GM12878 (cell line): Measurements from ENCODE around the gene ACVR1. TPM values are rescaled to one million over a fixed set of nuclear protein-coding genes. Genes with fewer than 3 reads are reported as not detected.

ENCODE experiments used
- ATAC-seq: fragments of 200-7000 bp; cut with Tn5 transposase; 3 replicates; pipeline ENCODE4 v1.9.1; 2020; ENCODE audit warnings: mild to moderate bottlenecking, moderate library complexity
- BruUV-seq: library from RNA; stranded (reverse); fragments of 400-500 nt; replicated peaks from 2 replicates; lab custom pipeline; 2021; lab: Mats Ljungman, UMichigan
- CTCF ChIA-PET: fragments of 300-600 bp; sonication (Branson Sonifier 250); formaldehyde crosslinking; extraction: SDS; loops from one replicate; lab custom pipeline; 2021; ENCODE audit warnings: inconsistent platforms; lab: Yijun Ruan, JAX
- POLR2A ChIA-PET: fragments of 350-600 bp; formaldehyde crosslinking; extraction: SDS; loops from one replicate; lab custom pipeline; 2021; ENCODE audit warnings: inconsistent platforms; lab: Charles Lee
- RAD21 ChIA-PET: fragments of 300-600 bp; sonication (Branson Sonifier 250); formaldehyde crosslinking; loops from one replicate; lab custom pipeline; 2023; ENCODE audit warnings: antibody characterized with exemption; ENCODE audit not compliant: unreplicated experiment; lab: Charles Lee
- SMC1A ChIA-PET: fragments of 300-600 bp; sonication (Branson Sonifier 250); formaldehyde crosslinking; loops from one replicate; lab custom pipeline; 2023; ENCODE audit not compliant: unreplicated experiment, uncharacterized antibody; lab: Charles Lee
- DNase-seq: peaks from one replicate; pipeline ENCODE4 v3.0.0-alpha.2; 2011; ENCODE audit warnings: low read depth, low spot score
- FAIRE-seq: peaks from 3 replicates; lab custom pipeline; 2011; peaks lifted over from hg19 to GRCh38; lab: Jason Lieb, UNC
- H2AFZ ChIP-seq: 2 replicates; pipeline ENCODE4 v1.6.0; 2011; ENCODE audit warnings: low read depth, low read length, control low read depth; ENCODE audit not compliant: control insufficient read depth
- H3K27ac ChIP-seq: 2 replicates; pipeline ENCODE4 v1.5.1; 2011; ENCODE audit warnings: control low read depth; ENCODE audit not compliant: control insufficient read depth, insufficient read depth
- H3K27me3 ChIP-seq, 2 experiments: replicated peaks in 1 of 2; 2 replicates each; pipeline versions ENCODE4 v1.6.0 to v1.6.1; 2011; ENCODE audit warnings: low read length in 1 of 2; ENCODE audit not compliant: control insufficient read depth in 2 of 2, insufficient read depth in 2 of 2
- H3K36me3 ChIP-seq, 2 experiments: 2 replicates each; pipeline ENCODE4 v1.5.1; 2011; ENCODE audit warnings: low read length in 1 of 2; ENCODE audit not compliant: control insufficient read depth in 2 of 2, insufficient read depth in 2 of 2
- H3K4me1 ChIP-seq: 2 replicates; pipeline ENCODE4 v1.6.1; 2011; ENCODE audit warnings: mild to moderate bottlenecking, low read length, moderate library complexity, mixed read lengths; ENCODE audit not compliant: control insufficient read depth, insufficient read depth
- H3K4me2 ChIP-seq: 2 replicates; pipeline ENCODE4 v1.6.0; 2011; ENCODE audit warnings: control low read depth; ENCODE audit not compliant: control insufficient read depth, insufficient read depth
- H3K4me3 ChIP-seq: fragments of 200-600 bp; sonication (generic); 2 replicates; pipeline ENCODE4 v1.5.1; 2016
- H3K79me2 ChIP-seq: 2 replicates; pipeline ENCODE4 v1.6.0; 2011; ENCODE audit warnings: low read length; ENCODE audit not compliant: control insufficient read depth, insufficient read depth
- H3K9ac ChIP-seq: 2 replicates; pipeline ENCODE4 v1.8.0; 2011; ENCODE audit warnings: low read length, control low read depth, mixed read lengths; ENCODE audit not compliant: control insufficient read depth, insufficient read depth
- H3K9me3 ChIP-seq: replicated peaks from 3 replicates; pipeline ENCODE4 v1.5.1; 2011; ENCODE audit warnings: mild to moderate bottlenecking, low read length; ENCODE audit not compliant: control insufficient read depth, insufficient read depth
- H4K20me1 ChIP-seq: 2 replicates; pipeline ENCODE4 v1.6.0; 2011; ENCODE audit not compliant: control insufficient read depth, insufficient read depth
- ASH2L ChIP-seq: fragments of 300-600, 200-600 bp; sonication (generic); IDR thresholded peaks from 2 replicates; pipeline ENCODE4 v1.6.1; 2017; ENCODE audit warnings: low read depth, mild to moderate bottlenecking, borderline replicate concordance
- CBX3 ChIP-seq: fragments of 200-600 bp; sonication (generic); IDR thresholded peaks from 2 replicates; pipeline ENCODE4 v1.6.1; 2016; ENCODE audit warnings: low read depth, borderline replicate concordance
- EGR1 ChIP-seq, 2 experiments: IDR thresholded peaks; 1 replicate in 1 of 2; 2 replicates in 1 of 2; pipeline ENCODE4 v1.6.1; 2011 to 2012; ENCODE audit warnings: low read depth in 2 of 2, low read length in 2 of 2, borderline replicate concordance in 1 of 2, mild to moderate bottlenecking in 1 of 2, moderate library complexity in 1 of 2
- HDGF ChIP-seq: fragments of 450-650 bp; IDR thresholded peaks from 2 replicates; pipeline ENCODE4 v1.6.1; 2016; ENCODE audit warnings: antibody characterized with exemption
- IRF5 ChIP-seq: fragments of 450-650 bp; IDR thresholded peaks from 2 replicates; pipeline ENCODE4 v1.6.1; 2017; ENCODE audit warnings: borderline replicate concordance
- NR2C2 ChIP-seq: IDR thresholded peaks from 2 replicates; pipeline ENCODE4 v1.6.1; 2011; ENCODE audit warnings: borderline replicate concordance, low read depth; ENCODE audit not compliant: control insufficient read depth, insufficient read length
- SMAD5 ChIP-seq: IDR thresholded peaks from 2 replicates; pipeline ENCODE4 v1.6.1; 2016; ENCODE audit warnings: antibody characterized with exemption, low read depth
- ZNF24 ChIP-seq: fragments of 450-650 bp; IDR thresholded peaks from 2 replicates; pipeline ENCODE4 v1.6.1; 2017; ENCODE audit warnings: antibody characterized with exemption, mild to moderate bottlenecking
- WGBS: methylation state at CpG from one replicate; pipeline ENCODE4 v1.1.6; 2016; ENCODE audit warnings: low lambda C conversion rate; ENCODE audit not compliant: insufficient replicate concordance, insufficient coverage; ENCODE audit errors: missing lambda C conversion rate; 5-methylcytosine and 5-hydroxymethylcytosine counted together
- in situ Hi-C: fragments of 300-500 bp; cut with MboI; formaldehyde crosslinking; loops from 9 replicates; pipeline ENCODE4 v1.14.3; 2018; ENCODE audit warnings: mixed read lengths
- intact Hi-C: fragments of 100-400 bp; cut with micrococcal nuclease; formaldehyde crosslinking; loops from one replicate; pipeline ENCODE4 v1.14.2; 2022; ENCODE audit not compliant: unreplicated experiment
- polyA plus RNA-seq, 11 experiments: library from polyadenylated mRNA; depleted of rRNA in 4 of 11; unstranded in 6 of 11; stranded (reverse) in 5 of 11; fragments of >200 nt; fragmentation: Nextera tagmentation in 4 of 11; fragmentation: Illumina TruSeq in 1 of 11; extraction: Ambion mirVana in 4 of 11; extraction: Trizol in 1 of 11; gene quantifications; 1 replicate in 1 of 11; 2 replicates in 10 of 11; pipeline versions ENCODE4 v1.2.1 to v1.2.3, GENCODE V29; 2011 to 2016; ENCODE audit warnings: inconsistent platforms in 2 of 11, missing spikeins in 2 of 11, low read depth in 1 of 11
- total RNA-seq, 4 experiments: library from RNA; depleted of rRNA in 3 of 4; stranded (reverse); fragments of >200 nt in 3 of 4; fragmentation: Illumina TruSeq in 1 of 4; extraction: Trizol in 1 of 4; gene quantifications; 2 replicates each; pipeline versions ENCODE4 v1.2.1 to v1.2.3, GENCODE V29; 2013 to 2021
- TF ChIP-seq, protein P1 (sequence below): fragments of 450-650 bp; IDR thresholded peaks from 2 replicates; pipeline ENCODE4 v1.6.1; 2017; ENCODE audit warnings: antibody characterized with exemption, mild to moderate bottlenecking, moderate library complexity
- TF ChIP-seq, protein P2 (sequence below): IDR thresholded peaks from 2 replicates; pipeline ENCODE4 v1.6.1; 2011; ENCODE audit warnings: low read depth, low read length, improper control_type of control experiment, borderline replicate concordance

ACVR1 gene
- total and polyA plus RNA-seq, 10 of the 15 experiments (the other 5 are each of a cell fraction or from before 2014, with no cell fraction given), result 0.06 to 0.24 (median 0.14) TPM; not detected in 4

DNA sequence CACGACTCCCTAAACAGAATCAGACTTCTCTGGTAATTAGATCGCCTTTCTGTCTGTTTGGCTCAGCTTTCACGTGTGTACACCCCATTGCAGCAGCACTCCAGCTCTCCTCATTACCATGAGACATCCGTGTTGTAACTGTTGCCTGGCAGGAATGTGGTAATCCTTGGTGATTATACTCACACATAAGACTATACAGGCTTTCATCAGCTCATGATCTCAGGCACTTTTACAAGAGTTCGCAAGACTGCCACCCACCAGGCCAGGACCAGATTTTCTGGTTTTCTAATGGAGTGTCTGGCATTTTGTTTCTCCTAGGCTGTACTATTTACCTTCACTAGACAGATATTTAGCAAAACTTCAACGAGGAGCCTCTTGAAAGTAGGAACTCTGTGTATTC, 50.2 kb downstream of the ACVR1 start:
- no peak overlapping the region for H3K4me3 ChIP-seq
- no peak for ATAC-seq
- H3K27ac ChIP-seq, result no peak overlapping the region
- BruUV-seq, result no TSS peak
- no peak overlapping the region for H2AFZ ChIP-seq
- H3K4me2 ChIP-seq, result no peak overlapping the region
- ChIA-PET CTCF (interaction anchor here (1.0 kb wide), 1 partner anchor 186 kb away, joined by 3 read pairs; no protein-coding TSS in a partner anchor), POLR2A (no interaction called here), SMC1A (interaction anchor here (1.0 kb wide), 1 partner anchor 40 kb away, joined by 3 read pairs; no protein-coding TSS in a partner anchor), RAD21 (no interaction called here)
- H3K4me1 ChIP-seq, result no peaks in the 10 kb centered on the region
- in situ Hi-C loops, result no loop called here
- WGBS, result 27% methylated on average over 6 of the region's 6 CpGs
- no peak for DNase-seq
- H3K9ac ChIP-seq, result no peak overlapping the region
- no peak for TF ChIP-seq SMAD5
- no peak for TF ChIP-seq ZNF24
- TF ChIP-seq IRF5, result no peak
- no peak for TF ChIP-seq EGR1 (IDR thresholded peaks at IDR 0.05; ENCODE audit: borderline replicate concordance in 1 of 2, low read depth in 2 of 2, low read length in 2 of 2)
- TF ChIP-seq, protein P1, sequence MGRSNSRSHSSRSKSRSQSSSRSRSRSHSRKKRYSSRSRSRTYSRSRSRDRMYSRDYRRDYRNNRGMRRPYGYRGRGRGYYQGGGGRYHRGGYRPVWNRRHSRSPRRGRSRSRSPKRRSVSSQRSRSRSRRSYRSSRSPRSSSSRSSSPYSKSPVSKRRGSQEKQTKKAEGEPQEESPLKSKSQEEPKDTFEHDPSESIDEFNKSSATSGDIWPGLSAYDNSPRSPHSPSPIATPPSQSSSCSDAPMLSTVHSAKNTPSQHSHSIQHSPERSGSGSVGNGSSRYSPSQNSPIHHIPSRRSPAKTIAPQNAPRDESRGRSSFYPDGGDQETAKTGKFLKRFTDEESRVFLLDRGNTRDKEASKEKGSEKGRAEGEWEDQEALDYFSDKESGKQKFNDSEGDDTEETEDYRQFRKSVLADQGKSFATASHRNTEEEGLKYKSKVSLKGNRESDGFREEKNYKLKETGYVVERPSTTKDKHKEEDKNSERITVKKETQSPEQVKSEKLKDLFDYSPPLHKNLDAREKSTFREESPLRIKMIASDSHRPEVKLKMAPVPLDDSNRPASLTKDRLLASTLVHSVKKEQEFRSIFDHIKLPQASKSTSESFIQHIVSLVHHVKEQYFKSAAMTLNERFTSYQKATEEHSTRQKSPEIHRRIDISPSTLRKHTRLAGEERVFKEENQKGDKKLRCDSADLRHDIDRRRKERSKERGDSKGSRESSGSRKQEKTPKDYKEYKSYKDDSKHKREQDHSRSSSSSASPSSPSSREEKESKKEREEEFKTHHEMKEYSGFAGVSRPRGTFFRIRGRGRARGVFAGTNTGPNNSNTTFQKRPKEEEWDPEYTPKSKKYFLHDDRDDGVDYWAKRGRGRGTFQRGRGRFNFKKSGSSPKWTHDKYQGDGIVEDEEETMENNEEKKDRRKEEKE, result no peak
- no peak for TF ChIP-seq ASH2L
- TF ChIP-seq NR2C2, result no peak
- TF ChIP-seq HDGF, result no peak
- TF ChIP-seq CBX3, result no peak
- TF ChIP-seq, protein P2, sequence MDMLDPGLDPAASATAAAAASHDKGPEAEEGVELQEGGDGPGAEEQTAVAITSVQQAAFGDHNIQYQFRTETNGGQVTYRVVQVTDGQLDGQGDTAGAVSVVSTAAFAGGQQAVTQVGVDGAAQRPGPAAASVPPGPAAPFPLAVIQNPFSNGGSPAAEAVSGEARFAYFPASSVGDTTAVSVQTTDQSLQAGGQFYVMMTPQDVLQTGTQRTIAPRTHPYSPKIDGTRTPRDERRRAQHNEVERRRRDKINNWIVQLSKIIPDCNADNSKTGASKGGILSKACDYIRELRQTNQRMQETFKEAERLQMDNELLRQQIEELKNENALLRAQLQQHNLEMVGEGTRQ, result no peak
- no peaks in the 10 kb centered on the region for H3K9me3 ChIP-seq
- no peaks in the 10 kb centered on the region for H3K27me3 ChIP-seq
- no peaks in the 10 kb centered on the region for H3K79me2 ChIP-seq
- FAIRE-seq, result no peak
- H4K20me1 ChIP-seq, result no peaks in the 10 kb centered on the region
- no peaks in the 10 kb centered on the region for H3K36me3 ChIP-seq
- intact Hi-C loops, result no loop called here
